T-cell (primary cell): ENCODE results near the gene DAPK1. TPM values are rescaled to one million over a fixed set of nuclear protein-coding genes. Genes with fewer than 3 reads are reported as not detected.
A peak's percentile ranks its signal among the peaks of the same experiment; 100 is the strongest.

ENCODE experiments used
- ATAC-seq, 4 experiments: fragments of 200-7000 bp in 3 of 4; fragments of 150-1000 bp in 1 of 4; cut with Tn5 transposase; replicated peaks in 1 of 4; 1 replicate in 3 of 4; 2 replicates in 1 of 4; pipeline ENCODE4 v1.10.0; 2021; ENCODE audit warnings: moderate library complexity in 3 of 4, mild to moderate bottlenecking in 2 of 4, moderate number of reproducible peaks in 1 of 4
- CTCF ChIA-PET, 2 donors: fragments of 300-600 bp; sonication (Branson Sonifier 250); formaldehyde crosslinking; loops; one replicate each; lab custom pipeline; 2022; ENCODE audit warnings: antibody characterized with exemption in 2 of 2; lab: Charles Lee
- POLR2A ChIA-PET, 2 donors: fragments of 300-600 bp; sonication (Branson Sonifier 250); formaldehyde crosslinking; loops; one replicate each; lab custom pipeline; 2022; ENCODE audit warnings: antibody characterized with exemption in 2 of 2; lab: Charles Lee
- DNase-seq, 35 experiments: peaks; one replicate each; pipeline versions ENCODE4 v3.0.0 to v3.0.0-alpha.2; 2013 to 2023
- H3K27ac ChIP-seq: one replicate; pipeline ENCODE4 v1.5.1; 2013; ENCODE audit warnings: low read length
- H3K27me3 ChIP-seq, 2 experiments: replicated peaks in 1 of 2; 1 replicate in 1 of 2; 2 replicates in 1 of 2; pipeline versions ENCODE4 v1.6.1 to v1.7.0; 2013; ENCODE audit warnings: low read length in 1 of 2, mixed read lengths in 1 of 2; ENCODE audit not compliant: control insufficient read depth in 2 of 2, insufficient read depth in 2 of 2; ENCODE audit errors: extremely low read depth in 1 of 2
- H3K36me3 ChIP-seq, 2 donors: 1 replicate in 1 of 2; 2 replicates in 1 of 2; pipeline versions ENCODE4 v1.6.1 to v1.7.0; 2013; ENCODE audit warnings: low read length in 1 of 2; ENCODE audit not compliant: control insufficient read depth in 2 of 2, insufficient read depth in 1 of 2; ENCODE audit errors: extremely low read depth in 1 of 2
- H3K4me1 ChIP-seq, 2 experiments: 1 replicate in 1 of 2; 2 replicates in 1 of 2; pipeline versions ENCODE4 v1.6.1 to v1.7.0; 2013; ENCODE audit warnings: low read length in 2 of 2, mixed read lengths in 1 of 2; ENCODE audit not compliant: insufficient read depth in 2 of 2, control insufficient read depth in 1 of 2; ENCODE audit errors: extremely low read depth in 1 of 2
- H3K4me3 ChIP-seq, 2 donors: 1 replicate in 1 of 2; 2 replicates in 1 of 2; pipeline versions ENCODE4 v1.5.1 to v1.7.0; 2013; ENCODE audit warnings: mild to moderate bottlenecking in 2 of 2, low read length in 1 of 2, moderate library complexity in 1 of 2; ENCODE audit not compliant: control insufficient read depth in 1 of 2; ENCODE audit errors: extremely low read depth in 1 of 2
- H3K9me3 ChIP-seq: 2 replicates; pipeline ENCODE4 v1.7.0; 2013
- H3K27ac Mint-ChIP-seq, 2 donors: one replicate each; pipeline ENCODE4 v1.8.0; 2020 to 2021; ENCODE audit warnings: mild to moderate bottlenecking in 2 of 2, mixed read lengths in 2 of 2
- H3K27me3 Mint-ChIP-seq, 2 donors: one replicate each; pipeline ENCODE4 v1.8.0; 2021 to 2022; ENCODE audit warnings: mixed read lengths in 2 of 2
- H3K36me3 Mint-ChIP-seq: one replicate; pipeline ENCODE4 v1.8.0; 2021; ENCODE audit warnings: mixed read lengths
- H3K4me1 Mint-ChIP-seq, 3 donors: one replicate each; pipeline ENCODE4 v1.8.0; 2020 to 2022; ENCODE audit warnings: mixed read lengths in 3 of 3, mild to moderate bottlenecking in 1 of 3
- H3K4me3 Mint-ChIP-seq, 3 donors: one replicate each; pipeline ENCODE4 v1.8.0; 2020 to 2022; ENCODE audit warnings: mild to moderate bottlenecking in 3 of 3, mixed read lengths in 3 of 3, moderate library complexity in 3 of 3
- H3K9me3 Mint-ChIP-seq, 3 donors: one replicate each; pipeline ENCODE4 v1.8.0; 2020 to 2022; ENCODE audit warnings: mixed read lengths in 3 of 3
- WGBS: methylation state at CpG from one replicate; pipeline ENCODE4 v1.1.5; 2013; ENCODE audit warnings: missing lambda C conversion rate; ENCODE audit not compliant: insufficient coverage; 5-methylcytosine and 5-hydroxymethylcytosine counted together
- total RNA-seq, 35 experiments: library from RNA in 6 of 35; stranded (reverse) in 6 of 35; fragments of 120-200 nt in 1 of 35; gene quantifications; one replicate each; pipeline versions ENCODE4 v1.2.1 to v1.2.4 and lab custom pipeline; 2013 to 2026

Gene DAPK1
- total RNA-seq, 5 donors from 2014 or later (not counting 1 experiment from before 2014, with no cell fraction given) = 1.7 to 4.2 (median 2.8) TPM

DNA sequence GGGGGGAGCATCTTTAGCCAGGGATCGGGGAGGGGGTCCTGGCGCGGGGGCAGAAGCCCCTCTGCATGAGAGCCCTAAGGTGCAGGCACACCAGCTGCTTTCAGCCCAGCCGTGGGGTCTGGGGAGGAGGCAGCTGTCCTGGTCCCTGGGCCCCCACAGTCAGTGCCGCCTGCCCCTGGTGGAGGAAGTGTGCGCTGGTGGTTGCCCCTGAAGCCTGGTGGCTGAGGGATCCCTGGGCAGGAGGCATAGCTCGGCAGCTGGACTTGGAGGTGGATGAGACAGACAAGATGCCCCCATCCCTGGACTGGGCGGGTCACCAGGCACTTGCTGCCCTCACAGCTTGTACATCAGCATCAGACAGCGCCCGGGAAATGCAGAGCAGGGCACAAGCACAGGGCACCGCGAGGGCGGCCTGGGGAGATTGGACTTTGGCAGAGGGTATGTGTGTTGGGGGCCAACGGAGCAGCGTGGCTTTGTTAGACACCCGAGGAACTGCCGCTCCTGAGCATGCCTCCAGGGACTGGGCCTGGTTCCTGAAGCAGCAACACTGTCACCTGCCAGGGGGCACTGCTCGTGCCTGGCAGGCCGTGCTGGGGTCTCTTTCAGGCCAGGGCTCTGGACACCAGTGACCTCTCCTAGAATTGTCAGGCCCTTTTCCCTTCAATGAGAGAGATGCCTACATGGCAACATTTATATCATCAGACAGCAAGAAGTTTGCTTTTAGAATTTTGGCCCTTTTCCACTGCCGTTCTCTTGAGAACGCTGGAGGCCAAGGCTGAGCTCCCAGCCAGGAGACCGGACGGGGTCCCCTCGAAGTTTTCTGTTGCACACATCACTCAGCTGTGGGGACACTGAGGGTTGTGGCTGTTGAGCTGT, 186.3 kb downstream of the DAPK1 start:
- DNase-seq (no peak), ATAC-seq (no peak)
- H3K4me1 Mint-ChIP-seq = peaks cover 16 to 23% (median 16%) of the 10 kb centered on the region in 3 donors
- H3K4me3 Mint-ChIP-seq = no peak overlapping the region
- H3K36me3 Mint-ChIP-seq = no peaks in the 10 kb centered on the region
- H3K9me3 ChIP-seq = no peaks in the 10 kb centered on the region
- ChIA-PET POLR2A (interaction anchor here in 1 of 2 donors (0.6 kb wide), 1 partner anchor 28 kb away, joined by 3 read pairs; no protein-coding TSS in a partner anchor), CTCF (no interaction called here)
- no peak overlapping the region for H3K27ac Mint-ChIP-seq
- WGBS = 87% methylated on average over 22 of the region's 24 CpGs
- H3K4me1 ChIP-seq = peaks cover 20 to 22% of the 10 kb centered on the region in 2 experiments
- H3K27me3 ChIP-seq = peaks cover 0 to 2% of the 10 kb centered on the region in 2 experiments
- no peak overlapping the region for H3K27ac ChIP-seq
- no peaks in the 10 kb centered on the region for H3K27me3 Mint-ChIP-seq
- no peaks in the 10 kb centered on the region for H3K9me3 Mint-ChIP-seq
- no peak overlapping the region for H3K4me3 ChIP-seq
- peaks cover 0 to 4% of the 10 kb centered on the region in 2 donors for H3K36me3 ChIP-seq

- DNase-seq (peak in 1 of 35 experiments; percentile 12), ATAC-seq (no peak)
- Mint-ChIP-seq H3K4me1 (peaks cover 16 to 23% (median 16%) of the 10 kb centered on the region in 3 donors), H3K36me3 (no peaks in the 10 kb centered on the region), H3K9me3 (peaks cover 0 to 6% (median 0%) of the 10 kb centered on the region in 3 donors), H3K27me3 (no peaks in the 10 kb centered on the region), H3K27ac (peak overlapping the region in 1 of 2 donors; percentile 87), H3K4me3 (peak overlapping the region in 1 of 3 donors; percentile 60)
- no peaks in the 10 kb centered on the region for H3K9me3 ChIP-seq
- H3K27me3 ChIP-seq = peaks cover 0 to 2% of the 10 kb centered on the region in 2 experiments
- WGBS = 80% methylated on average over 11 of the region's 11 CpGs
- peaks cover 0 to 4% of the 10 kb centered on the region in 2 donors for H3K36me3 ChIP-seq
- H3K27ac ChIP-seq = no peak overlapping the region
- POLR2A ChIA-PET = interaction anchor here in 1 of 2 donors (0.6 kb wide), 2 partner anchors 27 to 268 kb away, joined by 3 to 4 read pairs; no protein-coding TSS in a partner anchor
- H3K4me1 ChIP-seq = peaks cover 17 to 19% of the 10 kb centered on the region in 2 experiments
- H3K4me3 ChIP-seq = no peak overlapping the region
- CTCF ChIA-PET = no interaction called here
Measured at GRCh38 chr9:87684627-87685219, 187.1 kb downstream of the DAPK1 start.

GRCh38 chr9:87685441-87685840, 187.8 kb downstream of the DAPK1 start:
- no CpG with 5 or more reads among the region's 4 CpGs for WGBS
- peaks cover 17 to 19% of the 10 kb centered on the region in 2 experiments for H3K4me1 ChIP-seq
- H3K4me3 ChIP-seq = no peak overlapping the region
- ATAC-seq (peak in 3 of 4 experiments; percentile 42 to 50 (median 43)), DNase-seq (no peak)
- Mint-ChIP-seq H3K4me1 (peaks cover 16 to 23% (median 16%) of the 10 kb centered on the region in 3 donors), H3K36me3 (no peaks in the 10 kb centered on the region), H3K27ac (peak overlapping the region; percentile 87 to 90), H3K4me3 (peak overlapping the region; percentile 18 to 60 (median 56)), H3K27me3 (no peaks in the 10 kb centered on the region), H3K9me3 (peaks cover 0 to 6% (median 0%) of the 10 kb centered on the region in 3 donors)
- ChIA-PET POLR2A (interaction anchor here in 1 of 2 donors (0.5 to 0.6 kb wide), 2 partner anchors 116 to 268 kb away, joined by 4 read pairs; no protein-coding TSS in a partner anchor), CTCF (no interaction called here)
- H3K27ac ChIP-seq = no peak overlapping the region
- no peaks in the 10 kb centered on the region for H3K9me3 ChIP-seq
- peaks cover 0 to 4% of the 10 kb centered on the region in 2 donors for H3K36me3 ChIP-seq
- H3K27me3 ChIP-seq = peaks cover 0 to 2% of the 10 kb centered on the region in 2 experiments

DNA sequence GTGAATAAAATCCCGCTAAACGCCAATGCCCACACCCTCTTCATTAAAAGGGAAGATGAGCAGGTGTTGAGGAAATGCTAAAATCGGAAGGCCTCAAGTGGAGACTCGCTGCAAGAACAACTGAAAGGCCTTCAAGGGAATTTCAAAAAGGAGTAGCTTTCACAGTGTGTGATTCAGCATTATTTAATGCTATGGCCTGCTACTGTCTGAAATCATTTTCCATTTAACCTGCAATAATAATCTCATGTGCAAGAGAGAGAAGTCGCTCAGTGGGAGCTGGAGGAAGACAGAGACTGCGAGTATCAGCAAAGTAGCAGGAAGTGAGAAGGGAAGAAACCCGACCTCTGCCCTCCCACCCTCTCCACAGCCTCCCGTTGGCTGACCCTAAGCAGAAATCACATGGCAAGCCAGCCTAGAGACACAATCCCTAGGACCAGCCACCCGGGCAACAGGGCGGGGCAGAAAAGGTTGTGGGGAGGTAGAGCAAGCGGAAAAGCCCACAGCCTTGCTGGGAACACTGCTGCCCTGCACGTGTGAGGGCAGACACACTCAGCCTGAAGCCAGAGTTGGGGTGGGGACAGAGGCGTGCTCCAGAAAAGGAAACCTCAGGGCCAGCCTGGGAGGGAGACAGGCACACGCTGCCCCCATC, 188.3 kb downstream of the DAPK1 start:
- H3K27me3 Mint-ChIP-seq = no peaks in the 10 kb centered on the region
- H3K4me3 Mint-ChIP-seq = peak overlapping the region; percentile 18 to 60 (median 56)
- peaks cover 0 to 6% (median 0%) of the 10 kb centered on the region in 3 donors for H3K9me3 Mint-ChIP-seq
- H3K27ac Mint-ChIP-seq = peak overlapping the region; percentile 87 to 90
- H3K4me3 ChIP-seq = no peak overlapping the region
- ChIA-PET CTCF (interaction anchor here in 1 of 2 donors (0.6 kb wide), 1 partner anchor 579 kb away, joined by 4 read pairs; no protein-coding TSS in a partner anchor), POLR2A (interaction anchor here in 1 of 2 donors (0.5 kb wide), 1 partner anchor 116 kb away, joined by 4 read pairs; no protein-coding TSS in a partner anchor)
- peaks cover 0 to 2% of the 10 kb centered on the region in 2 experiments for H3K27me3 ChIP-seq
- WGBS = 56% methylated on average over 6 of the region's 14 CpGs
- DNase-seq (peak in 1 of 35 experiments; percentile 18), ATAC-seq (peak; percentile 44 to 63 (median 52))
- H3K4me1 ChIP-seq = peaks cover 17 to 19% of the 10 kb centered on the region in 2 experiments
- H3K9me3 ChIP-seq = no peaks in the 10 kb centered on the region
- H3K36me3 Mint-ChIP-seq = no peaks in the 10 kb centered on the region
- H3K36me3 ChIP-seq = peaks cover 0 to 4% of the 10 kb centered on the region in 2 donors
- H3K27ac ChIP-seq = peak overlapping the region; percentile 22
- peaks cover 16 to 23% (median 16%) of the 10 kb centered on the region in 3 donors for H3K4me1 Mint-ChIP-seq

DNA sequence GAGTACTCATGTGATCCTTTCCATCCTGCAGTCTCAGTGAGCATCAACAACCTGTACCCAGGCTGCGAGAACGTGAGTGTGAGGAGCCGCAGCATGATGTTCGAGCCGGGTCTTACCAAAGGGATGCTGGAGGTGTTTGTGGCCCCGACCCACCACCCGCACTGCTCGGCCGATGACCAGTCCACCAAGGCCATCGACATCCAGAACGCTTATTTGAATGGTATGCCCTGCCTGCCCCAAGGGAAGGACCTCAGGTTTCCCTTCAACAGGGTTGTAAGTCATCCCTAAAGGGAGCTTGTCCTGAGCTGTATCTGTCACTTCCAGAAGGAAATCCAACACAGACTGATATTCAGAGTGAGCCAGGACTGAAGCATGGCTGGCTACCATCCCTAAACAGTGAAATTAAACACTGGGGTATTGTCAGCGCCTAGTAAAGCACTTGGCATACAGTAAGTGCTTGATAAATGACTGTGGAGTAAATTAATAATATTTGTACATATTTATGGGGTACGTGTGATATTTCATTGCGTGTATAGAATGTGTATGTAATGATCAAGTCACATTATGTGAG, 188.9 kb downstream of the DAPK1 start:
- POLR2A ChIA-PET = no interaction called here
- peaks cover 0 to 4% of the 10 kb centered on the region in 2 donors for H3K36me3 ChIP-seq
- peaks cover 0 to 2% of the 10 kb centered on the region in 2 experiments for H3K27me3 ChIP-seq
- Mint-ChIP-seq H3K4me1 (peaks cover 16 to 23% (median 16%) of the 10 kb centered on the region in 3 donors), H3K4me3 (peak overlapping the region in 1 of 3 donors; percentile 60), H3K27ac (peak overlapping the region in 1 of 2 donors; percentile 87), H3K9me3 (peaks cover 0 to 6% (median 0%) of the 10 kb centered on the region in 3 donors), H3K36me3 (no peaks in the 10 kb centered on the region), H3K27me3 (no peaks in the 10 kb centered on the region)
- WGBS = 92% methylated on average over 13 of the region's 14 CpGs
- DNase-seq = no peak
- no peaks in the 10 kb centered on the region for H3K9me3 ChIP-seq
- peaks cover 17 to 19% of the 10 kb centered on the region in 2 experiments for H3K4me1 ChIP-seq
- CTCF ChIA-PET = interaction anchor here (0.6 kb wide), 2 partner anchors 266 to 579 kb away, joined by 4 to 5 read pairs; no protein-coding TSS in a partner anchor
- H3K27ac ChIP-seq = no peak overlapping the region
- ATAC-seq = no peak
- no peak overlapping the region for H3K4me3 ChIP-seq
